Activated CD4-positive, alpha-beta T cell treated with anti-CD3 and anti-CD28 coated beads for 36 hours (primary cell): ENCODE results near the gene E2F3. TPM values are rescaled to one million over a fixed set of nuclear protein-coding genes. Genes with fewer than 3 reads are reported as not detected.

Source experiments
- ATAC-seq: fragments of 200-7000 bp; cut with Tn5 transposase; one replicate; pipeline ENCODE4 v1.10.0; 2021; ENCODE audit warnings: mild to moderate bottlenecking, moderate library complexity
- CTCF ChIA-PET: fragments of 350-600 bp; sonication (Branson Sonifier 250); formaldehyde crosslinking; loops from one replicate; lab custom pipeline; 2021; ENCODE audit warnings: antibody characterized with exemption; lab: Charles Lee
- POLR2A ChIA-PET: fragments of 350-600 bp; sonication (Branson Sonifier 250); formaldehyde crosslinking; loops from one replicate; lab custom pipeline; 2021; ENCODE audit warnings: antibody characterized with exemption, inconsistent platforms; lab: Charles Lee
- DNase-seq: peaks from one replicate; pipeline ENCODE4 v3.0.0-alpha.2; 2020
- H3K27ac Mint-ChIP-seq: one replicate; pipeline ENCODE4 v1.8.0; 2021; ENCODE audit warnings: mixed read lengths
- H3K27me3 Mint-ChIP-seq: one replicate; pipeline ENCODE4 v1.8.0; 2021; ENCODE audit warnings: mixed read lengths
- H3K36me3 Mint-ChIP-seq: one replicate; pipeline ENCODE4 v1.8.0; 2021; ENCODE audit warnings: low read depth, mixed read lengths
- H3K4me1 Mint-ChIP-seq: one replicate; pipeline ENCODE4 v1.8.0; 2021; ENCODE audit warnings: mixed read lengths
- H3K4me3 Mint-ChIP-seq: one replicate; pipeline ENCODE4 v1.8.0; 2021; ENCODE audit warnings: mild to moderate bottlenecking, moderate library complexity, mixed read lengths
- H3K9me3 Mint-ChIP-seq: one replicate; pipeline ENCODE4 v1.8.0; 2021; ENCODE audit warnings: low read depth, mixed read lengths
- intact Hi-C, 2 experiments: fragments of 100-400 bp; cut with DNase I in 1 of 2; cut with micrococcal nuclease in 1 of 2; formaldehyde crosslinking; loops; one replicate each; pipeline versions ENCODE4 v1.14.2 to v1.15.1; 2022 to 2024; cut with DNase I, micrococcal nuclease
- total RNA-seq, 2 experiments: library from RNA; stranded (reverse); gene quantifications; one replicate each; pipeline ENCODE4 v1.2.3, GENCODE V29; 2021

E2F3 gene
- total RNA-seq, 2 experiments from 2014 or later: 17.3 to 17.5 TPM

- no peaks in the 10 kb centered on the region for H3K36me3 Mint-ChIP-seq
- H3K4me3 Mint-ChIP-seq: no peak overlapping the region
- no peaks in the 10 kb centered on the region for H3K27me3 Mint-ChIP-seq
- H3K4me1 Mint-ChIP-seq: peaks cover 51% of the 10 kb centered on the region
- ChIA-PET CTCF (interaction anchor here (0.7 kb wide), 1 partner anchor 35 kb away, joined by 3 read pairs; no protein-coding TSS in a partner anchor), POLR2A (no interaction called here)
- H3K9me3 Mint-ChIP-seq: no peaks in the 10 kb centered on the region
- intact Hi-C loops: no loop called here
- ATAC-seq: no peak
- no peak for DNase-seq
- no peak overlapping the region for H3K27ac Mint-ChIP-seq
These were observed 31.3 kb upstream of the E2F3 start for GRCh38 chr6:20370393-20370792.

DNA sequence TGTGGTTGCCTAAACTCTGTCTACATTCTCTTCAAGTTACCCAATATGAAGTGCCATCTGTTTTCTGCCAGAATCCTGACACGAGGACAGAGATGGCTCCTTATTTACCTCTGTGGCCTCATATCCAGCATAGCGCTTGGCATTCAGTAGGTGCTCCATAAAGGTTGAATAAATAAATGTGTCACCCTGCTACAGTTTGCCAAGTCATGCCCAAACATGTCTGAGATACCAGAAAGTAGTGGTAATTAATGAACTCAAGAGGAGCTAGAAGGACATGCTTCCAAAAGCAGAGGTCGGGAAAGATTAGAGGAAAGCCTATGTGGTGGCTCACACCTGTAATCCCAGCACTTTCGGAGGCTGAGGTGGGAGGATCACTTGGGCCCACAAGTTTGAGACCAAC lies 30.9 kb upstream of the E2F3 start:
- POLR2A ChIA-PET: no interaction called here
- Mint-ChIP-seq H3K27me3 (no peaks in the 10 kb centered on the region), H3K9me3 (no peaks in the 10 kb centered on the region), H3K27ac (no peak overlapping the region), H3K4me1 (peaks cover 47% of the 10 kb centered on the region), H3K4me3 (no peak overlapping the region), H3K36me3 (no peaks in the 10 kb centered on the region)
- intact Hi-C loops: no loop called here
- DNase-seq (no peak), ATAC-seq (no peak)
- CTCF ChIA-PET: interaction anchor here (1.5 kb wide), 1 partner anchor 10 kb away, joined by 4 read pairs; no protein-coding TSS in a partner anchor

DNA sequence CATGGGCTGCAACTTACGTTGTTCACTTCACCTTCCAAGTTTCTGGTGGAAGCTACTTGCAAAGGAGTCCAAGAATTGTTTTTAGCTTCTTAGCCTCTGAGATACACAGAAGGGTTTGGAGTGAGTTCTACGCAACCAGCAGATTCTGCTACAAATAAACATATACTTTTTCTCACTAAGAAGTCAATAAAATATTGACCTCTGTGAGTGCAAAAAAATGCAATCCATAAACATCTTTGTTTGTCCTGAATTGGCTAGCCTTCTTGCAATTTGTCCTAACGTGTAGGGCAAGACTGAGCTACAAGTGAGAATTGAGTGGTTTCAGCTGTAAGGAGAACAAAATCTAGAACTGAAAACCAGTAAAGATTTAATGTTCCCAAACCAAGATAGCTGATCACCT lies 26.2 kb upstream of the E2F3 start:
- DNase-seq: no peak
- Mint-ChIP-seq H3K27me3 (no peaks in the 10 kb centered on the region), H3K27ac (no peak overlapping the region), H3K4me1 (peaks cover 20% of the 10 kb centered on the region), H3K4me3 (no peak overlapping the region), H3K9me3 (no peaks in the 10 kb centered on the region), H3K36me3 (no peaks in the 10 kb centered on the region)
- ChIA-PET POLR2A (no interaction called here), CTCF (no interaction called here)
- ATAC-seq: no peak
- intact Hi-C loops: no loop called here

DNA sequence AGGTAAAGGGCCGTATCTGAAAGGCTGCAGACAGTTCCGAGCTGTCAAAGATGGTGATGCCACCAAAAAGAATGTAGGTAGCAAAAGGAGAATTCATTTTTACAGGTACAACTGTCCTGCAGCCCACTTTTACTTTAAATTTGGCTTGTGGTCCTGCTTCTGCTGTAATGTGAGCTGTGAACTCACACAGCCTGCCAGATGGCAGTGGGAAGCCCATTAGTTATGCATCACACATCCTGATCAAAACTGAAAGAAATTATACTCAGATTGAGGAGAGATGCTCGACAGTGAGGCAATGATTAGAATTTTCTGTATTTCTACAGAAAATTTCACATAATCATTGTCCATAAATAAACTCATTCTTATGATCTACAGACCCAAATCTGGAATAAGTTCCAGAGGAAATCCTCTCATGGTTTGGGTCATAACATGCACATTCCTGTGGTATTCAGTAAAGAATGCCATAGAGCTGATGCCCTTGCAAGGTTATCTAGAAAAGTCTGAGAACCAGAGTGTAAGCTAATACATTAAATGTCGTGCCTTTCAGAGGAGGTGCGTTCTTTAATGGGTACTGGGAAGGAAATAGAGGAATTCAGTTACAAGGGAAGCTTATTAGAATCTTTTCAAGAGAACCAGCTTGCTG lies 23.9 kb upstream of the E2F3 start:
- ATAC-seq (peak; percentile 47), DNase-seq (no peak)
- CTCF ChIA-PET: interaction anchor here (0.6 to 2.0 kb wide), 5 partner anchors 10 to 351 kb away, joined by 3 to 5 read pairs (median 3); no protein-coding TSS in a partner anchor
- H3K4me3 Mint-ChIP-seq: no peak overlapping the region
- intact Hi-C loops: no loop called here
- no peak overlapping the region for H3K27ac Mint-ChIP-seq
- peaks cover 17% of the 10 kb centered on the region for H3K4me1 Mint-ChIP-seq
- POLR2A ChIA-PET: interaction anchor here (0.7 to 0.8 kb wide), 2 partner anchors 24 to 27 kb away, joined by 3 read pairs; partner anchors contain the start of gene E2F3
- H3K9me3 Mint-ChIP-seq: no peaks in the 10 kb centered on the region
- no peaks in the 10 kb centered on the region for H3K36me3 Mint-ChIP-seq
- no peaks in the 10 kb centered on the region for H3K27me3 Mint-ChIP-seq

DNA sequence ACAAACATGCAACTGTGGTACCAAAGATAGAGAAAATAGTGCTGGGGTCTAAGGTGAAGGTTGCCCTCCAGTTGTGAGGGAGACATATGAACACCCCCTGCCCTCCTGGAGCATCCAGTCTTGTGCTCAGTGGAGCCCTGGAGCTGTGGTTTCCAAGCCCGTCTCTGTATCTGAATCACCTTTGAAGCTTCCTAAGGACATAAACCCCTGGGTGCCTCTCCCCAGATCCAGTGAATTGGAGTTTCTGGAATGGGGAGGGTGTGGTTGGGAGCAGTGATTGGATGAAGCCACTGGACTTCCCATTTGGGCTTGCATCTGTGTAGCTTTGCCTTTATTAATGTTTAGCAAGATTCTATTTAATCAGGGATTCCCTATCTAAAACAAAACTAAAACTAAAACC lies 22.4 kb upstream of the E2F3 start:
- DNase-seq (no peak), ATAC-seq (no peak)
- H3K27ac Mint-ChIP-seq: no peak overlapping the region
- intact Hi-C loops: no loop called here
- no peaks in the 10 kb centered on the region for H3K36me3 Mint-ChIP-seq
- CTCF ChIA-PET: interaction anchor here (0.5 to 2.0 kb wide), 3 partner anchors 20 to 136 kb away, joined by 3 to 4 read pairs (median 3); no protein-coding TSS in a partner anchor
- H3K27me3 Mint-ChIP-seq: no peaks in the 10 kb centered on the region
- H3K4me1 Mint-ChIP-seq: peaks cover 17% of the 10 kb centered on the region
- no peaks in the 10 kb centered on the region for H3K9me3 Mint-ChIP-seq
- H3K4me3 Mint-ChIP-seq: no peak overlapping the region
- POLR2A ChIA-PET: no interaction called here

- intact Hi-C loops: no loop called here
- Mint-ChIP-seq H3K9me3 (no peaks in the 10 kb centered on the region), H3K27me3 (no peaks in the 10 kb centered on the region), H3K27ac (no peak overlapping the region), H3K4me3 (no peak overlapping the region), H3K4me1 (no peaks in the 10 kb centered on the region), H3K36me3 (no peaks in the 10 kb centered on the region)
- DNase-seq: no peak
- ChIA-PET POLR2A (no interaction called here), CTCF (interaction anchor here (0.7 kb wide), 1 partner anchor 722 kb away, joined by 3 read pairs; no protein-coding TSS in a partner anchor)
- no peak for ATAC-seq
These were observed 15.5 kb upstream of the E2F3 start for GRCh38 chr6:20386218-20386617.

DNA sequence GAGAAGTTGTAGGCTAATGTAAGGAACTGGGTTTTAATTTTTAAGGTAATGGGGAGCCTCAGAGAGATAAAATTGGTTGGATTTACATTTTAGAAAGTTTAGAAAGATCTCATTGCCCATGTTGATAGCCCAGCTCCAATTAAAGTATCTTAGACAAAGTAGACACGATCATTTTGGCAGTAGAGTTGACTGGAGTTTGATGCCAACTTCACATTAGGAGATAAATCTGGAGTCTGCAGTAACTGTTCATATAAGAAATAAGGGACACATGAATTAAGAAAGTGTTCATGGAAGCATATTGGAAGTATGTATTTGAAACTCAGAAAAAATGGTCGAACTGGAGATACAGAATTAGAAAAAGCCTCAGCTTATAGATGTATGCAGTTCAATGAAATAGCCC lies 12.6 kb upstream of the E2F3 start:
- ChIA-PET POLR2A (no interaction called here), CTCF (no interaction called here)
- H3K4me1 Mint-ChIP-seq: peaks cover 3% of the 10 kb centered on the region
- no peak for ATAC-seq
- DNase-seq: no peak
- no peaks in the 10 kb centered on the region for H3K9me3 Mint-ChIP-seq
- no peak overlapping the region for H3K4me3 Mint-ChIP-seq
- H3K27ac Mint-ChIP-seq: no peak overlapping the region
- H3K27me3 Mint-ChIP-seq: no peaks in the 10 kb centered on the region
- H3K36me3 Mint-ChIP-seq: no peaks in the 10 kb centered on the region
- intact Hi-C loops: no loop called here

GRCh38 chr6:20393297-20393696 lies 8.4 kb upstream of the E2F3 start:
- DNase-seq (no peak), ATAC-seq (no peak)
- Mint-ChIP-seq H3K4me3 (no peak overlapping the region), H3K4me1 (peaks cover 3% of the 10 kb centered on the region), H3K27me3 (no peaks in the 10 kb centered on the region), H3K9me3 (no peaks in the 10 kb centered on the region), H3K27ac (no peak overlapping the region), H3K36me3 (no peaks in the 10 kb centered on the region)
- POLR2A ChIA-PET: no interaction called here
- intact Hi-C loops: no loop called here
- CTCF ChIA-PET: no interaction called here

- H3K27me3 Mint-ChIP-seq: no peaks in the 10 kb centered on the region
- POLR2A ChIA-PET: interaction anchor here (2.4 kb wide), 1 partner anchor 80 kb away, joined by 9 read pairs; no protein-coding TSS in a partner anchor
- CTCF ChIA-PET: interaction anchor here (0.8 to 2.9 kb wide), 6 partner anchors 21 to 79 kb away, joined by 3 to 10 read pairs (median 4); no protein-coding TSS in a partner anchor
- H3K27ac Mint-ChIP-seq: no peak overlapping the region
- H3K4me3 Mint-ChIP-seq: no peak overlapping the region
- peaks cover 4% of the 10 kb centered on the region for H3K36me3 Mint-ChIP-seq
- peaks cover 17% of the 10 kb centered on the region for H3K4me1 Mint-ChIP-seq
- ATAC-seq: no peak
- H3K9me3 Mint-ChIP-seq: no peaks in the 10 kb centered on the region
- no peak for DNase-seq
- intact Hi-C loops: no loop called here
These were observed 2.2 kb upstream of the E2F3 start for GRCh38 chr6:20399518-20399917.

- intact Hi-C loops: loop anchor here (1.0 to 5.0 kb wide), 8 partner anchors 33 to 307 kb away; partner anchors contain the start of gene MBOAT1 (in 2 of the 2)
- Mint-ChIP-seq H3K36me3 (peaks cover 8% of the 10 kb centered on the region), H3K27ac (peak overlapping the region; percentile 99), H3K27me3 (no peaks in the 10 kb centered on the region), H3K4me1 (peaks cover 22% of the 10 kb centered on the region), H3K4me3 (peak overlapping the region; percentile 96), H3K9me3 (no peaks in the 10 kb centered on the region)
- POLR2A ChIA-PET: interaction anchor here (2.4 kb wide), 1 partner anchor 81 kb away, joined by 9 read pairs; no protein-coding TSS in a partner anchor
- ATAC-seq (no peak), DNase-seq (peak; percentile 67)
- CTCF ChIA-PET: interaction anchor here (0.6 to 2.9 kb wide), 6 partner anchors 31 to 273 kb away, joined by 3 to 10 read pairs (median 4); no protein-coding TSS in a partner anchor
These were observed 1.0 kb upstream of the E2F3 start for GRCh38 chr6:20400456-20401204.

- intact Hi-C loops: loop anchor here (2.0 to 5.0 kb wide), 3 partner anchors 35 to 1187 kb away; no protein-coding TSS in a partner anchor
- Mint-ChIP-seq H3K27me3 (no peaks in the 10 kb centered on the region), H3K9me3 (no peaks in the 10 kb centered on the region), H3K4me1 (peaks cover 34% of the 10 kb centered on the region), H3K27ac (peak overlapping the region; percentile 99), H3K36me3 (peaks cover 19% of the 10 kb centered on the region), H3K4me3 (peak overlapping the region; percentile 96)
- DNase-seq (no peak), ATAC-seq (no peak)
- ChIA-PET POLR2A (interaction anchor here (1.0 kb wide), 1 partner anchor 36 kb away, joined by 4 read pairs; no protein-coding TSS in a partner anchor), CTCF (no interaction called here)
These were observed 338 bp downstream of the E2F3 start for GRCh38 chr6:20402092-20402341.
